ENCODE results near the gene ABL2.

DNA sequence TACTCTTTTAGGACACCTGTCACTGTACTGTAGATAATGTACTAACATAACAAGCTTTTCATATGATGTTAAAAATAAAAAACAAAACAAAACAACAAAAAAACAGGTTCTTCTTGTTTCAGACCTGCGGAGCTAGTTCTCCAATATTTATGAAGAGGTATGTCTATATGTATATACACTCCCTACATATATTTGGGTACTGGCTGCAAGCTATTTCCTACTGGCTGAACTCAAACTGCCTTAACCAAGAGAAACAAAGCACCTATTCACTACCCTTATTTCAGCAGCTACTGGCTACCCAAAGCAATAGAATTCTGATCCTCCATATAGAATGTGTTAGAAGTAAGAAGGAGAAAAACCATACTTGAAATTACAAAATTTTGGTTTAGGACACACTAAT lies 73.5 kb downstream of the ABL2 start:
- TF ChIP-seq POLR2A (IDR thresholded peaks at IDR 0.05; ENCODE audit: low read length): no peak
- TF ChIP-seq GATA1 (IDR thresholded peaks at IDR 0.05; ENCODE audit: low read depth, low read length): no peak

Measured in erythroblast (primary cell).